A549 (cell line): Measurements from ENCODE around the gene BTBD2. TPM values are rescaled to one million over a fixed set of nuclear protein-coding genes. Genes with fewer than 3 reads are reported as not detected.

ENCODE experiments used
- ATAC-seq, 2 experiments: fragments of 200-7000 bp in 1 of 2; fragments of >200 bp in 1 of 2; cut with Nextera tagmentation in 1 of 2; cut with Tn5 transposase in 1 of 2; 3 replicates each; pipeline versions ENCODE4 v1.8.0 to v1.9.1; 2018 to 2020; ENCODE audit warnings: mild to moderate bottlenecking in 1 of 2, moderate library complexity in 1 of 2
- CTCF ChIA-PET: fragments of 300-600 bp; sonication (Branson Sonifier 250); formaldehyde crosslinking; extraction: SDS; loops from one replicate; lab custom pipeline; 2021; ENCODE audit warnings: antibody characterized with exemption, inconsistent platforms; lab: Yijun Ruan, JAX
- POLR2A ChIA-PET: fragments of 350-600 bp; formaldehyde crosslinking; extraction: SDS; loops from one replicate; lab custom pipeline; 2021; ENCODE audit warnings: antibody characterized with exemption, inconsistent platforms; lab: Yijun Ruan, JAX
- DNase-seq, 2 experiments: peaks; one replicate each; pipeline versions ENCODE4 v3.0.0 to v3.0.0-alpha.2; 2011 to 2016; ENCODE audit warnings: low read depth in 1 of 2, low spot score in 1 of 2
- FAIRE-seq: peaks from 2 replicates; lab custom pipeline; 2011; peaks lifted over from hg19 to GRCh38; lab: Jason Lieb, UNC
- H3K27ac ChIP-seq, 2 experiments: fragments of >200 bp; sonication (Bioruptor Twin); formaldehyde crosslinking; 3 replicates each; pipeline ENCODE4 v1.5.1; 2016 to 2017
- H3K4me1 ChIP-seq: fragments of >200 bp; sonication (Bioruptor Twin); formaldehyde crosslinking; 3 replicates; pipeline ENCODE4 v1.6.1; 2016
- H3K4me2 ChIP-seq: fragments of >200 bp; sonication (Bioruptor Twin); formaldehyde crosslinking; 3 replicates; pipeline ENCODE4 v1.6.1; 2016
- H3K4me3 ChIP-seq: fragments of >200 bp; sonication (Bioruptor Twin); formaldehyde crosslinking; 3 replicates; pipeline ENCODE4 v1.5.1; 2016
- H3K9me3 ChIP-seq: fragments of >200 bp; sonication (Bioruptor Twin); formaldehyde crosslinking; 3 replicates; pipeline ENCODE4 v1.6.1; 2016
- FOSL2 ChIP-seq, 2 experiments: fragments of 450-650 bp in 1 of 2; fragments of >200 bp in 1 of 2; sonication (Bioruptor Twin) in 1 of 2; formaldehyde crosslinking; IDR thresholded peaks; 2 replicates each; pipeline versions ENCODE4 v1.5.0 to v1.6.1; 2016 to 2020; ENCODE audit warnings: mild to moderate bottlenecking in 1 of 2, moderate library complexity in 1 of 2
- GATA3 ChIP-seq: IDR thresholded peaks from 2 replicates; pipeline ENCODE4 v1.6.1; 2012; ENCODE audit warnings: borderline replicate concordance
- JUN ChIP-seq, 2 experiments: fragments of >200 bp; sonication (Bioruptor Twin); formaldehyde crosslinking; IDR thresholded peaks; 2 replicates in 1 of 2; 3 replicates in 1 of 2; pipeline ENCODE4 v1.6.1; 2016 to 2017
- JUNB ChIP-seq: fragments of >200 bp; sonication (Bioruptor Twin); formaldehyde crosslinking; IDR thresholded peaks from 2 replicates; pipeline ENCODE4 v1.6.1; 2016
- NFE2L2 ChIP-seq: fragments of 150-350 bp; conservative IDR thresholded peaks from 2 replicates; pipeline ENCODE4 v1.6.1; 2014; ENCODE audit warnings: low read length
- PHF8 ChIP-seq: fragments of 200-600 bp; sonication (generic); IDR thresholded peaks from 2 replicates; pipeline ENCODE4 v1.6.1; 2016; ENCODE audit warnings: low read depth, mild to moderate bottlenecking, antibody characterized with exemption, moderate library complexity, borderline replicate concordance
- RCOR1 ChIP-seq: fragments of 150-350 bp; IDR thresholded peaks from 2 replicates; pipeline ENCODE4 v1.6.1; 2014; ENCODE audit warnings: antibody characterized with exemption, low read length, low read depth
- RFX5 ChIP-seq: fragments of 450-650 bp; IDR thresholded peaks from 2 replicates; pipeline ENCODE4 v1.7.1; 2014; ENCODE audit warnings: antibody characterized with exemption, mild to moderate bottlenecking, moderate library complexity
- RNF2 ChIP-seq: fragments of 200-600 bp; sonication (generic); IDR thresholded peaks from 2 replicates; pipeline ENCODE4 v1.6.1; 2016; ENCODE audit warnings: low read depth, mild to moderate bottlenecking, antibody characterized with exemption, moderate library complexity, borderline replicate concordance
- ZC3H11A ChIP-seq: fragments of 450-650 bp; IDR thresholded peaks from 2 replicates; pipeline ENCODE4 v1.6.1; 2014; ENCODE audit warnings: antibody characterized with exemption, mild to moderate bottlenecking
- ZFP36 ChIP-seq: fragments of 450-650 bp; IDR thresholded peaks from 2 replicates; pipeline ENCODE4 v1.6.1; 2014; ENCODE audit warnings: borderline replicate concordance; ENCODE audit not compliant: partially characterized antibody
- ZSCAN20 ChIP-seq: fragments of 250-450 bp; sonication (Bioruptor Pico); IDR thresholded peaks from 2 replicates; pipeline ENCODE4 v1.8.0; 2022; ENCODE audit warnings: mild to moderate bottlenecking, moderate library complexity
- WGBS: methylation state at CpG from one replicate; pipeline ENCODE4 v1.1.6; 2017; ENCODE audit errors: missing lambda C conversion rate; 5-methylcytosine and 5-hydroxymethylcytosine counted together
- polyA plus RNA-seq, 4 experiments: library from polyadenylated mRNA; depleted of rRNA in 3 of 4; stranded (reverse); fragments of >200 nt; fragmentation: RNase III in 1 of 4; extraction: RNeasy Plus Mini Kit Qiagen cat#74134 plus additional on column Dnase treatment in 1 of 4; gene quantifications; 2 replicates in 3 of 4; 3 replicates in 1 of 4; pipeline ENCODE4 v1.2.3, GENCODE V29; 2011 to 2017
- TF ChIP-seq, protein P1 (sequence below): fragments of 200-600 bp; sonication (generic); IDR thresholded peaks from 2 replicates; pipeline ENCODE4 v1.6.1; 2016; ENCODE audit warnings: antibody characterized with exemption, mild to moderate bottlenecking, moderate library complexity
- TF ChIP-seq, protein P2 (sequence below): fragments of >200 bp; sonication (Bioruptor Twin); formaldehyde crosslinking; IDR thresholded peaks from 3 replicates; pipeline ENCODE4 v1.5.1; 2016

The BTBD2 gene
- polyA plus RNA-seq, 2 of the 4 experiments (the other 2 are of a cell fraction): 16.3 to 29.6 TPM

DNA sequence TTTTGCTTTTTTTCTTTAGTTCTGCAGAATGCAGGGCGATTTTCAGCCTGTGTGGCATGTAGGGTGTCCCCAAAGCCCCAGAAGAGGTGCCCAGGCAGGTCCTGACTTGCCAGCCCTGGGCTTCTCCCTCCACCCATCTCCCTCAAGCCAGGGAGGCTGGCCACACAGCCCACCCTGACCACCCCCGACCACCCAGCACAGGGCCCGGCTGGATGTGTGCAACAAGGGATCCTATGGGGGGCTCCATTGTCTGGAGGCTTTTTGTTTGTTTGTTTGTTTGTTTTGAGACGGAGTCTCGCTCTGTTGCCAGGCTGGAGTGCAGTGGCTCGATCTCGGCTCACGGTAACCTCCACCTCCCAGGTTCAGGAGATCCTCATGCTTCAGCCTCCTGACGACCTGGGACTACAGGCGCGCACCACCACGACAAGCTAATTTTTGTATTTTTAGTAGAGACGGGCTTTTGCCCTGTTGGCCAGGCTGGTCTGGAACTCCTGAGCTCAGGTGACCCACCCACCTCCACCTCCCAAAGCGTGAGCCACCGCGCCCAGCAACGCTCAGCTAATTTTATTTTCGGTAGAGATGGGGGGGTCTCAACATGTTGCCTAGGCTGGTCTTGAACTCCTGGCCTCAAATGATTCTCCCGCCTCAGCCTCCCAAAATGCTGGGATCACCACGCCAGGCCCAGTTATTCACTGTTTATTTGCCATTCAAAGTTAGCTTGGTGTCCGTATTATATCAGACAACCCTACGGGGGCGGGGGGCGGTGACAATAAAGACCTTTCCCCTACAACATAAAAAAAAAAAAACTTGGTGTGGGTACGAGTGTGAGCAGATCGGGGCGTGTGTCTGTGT, 43.3 kb upstream of the BTBD2 start:
- no peak for TF ChIP-seq JUNB
- TF ChIP-seq ZFP36: no peak
- no peak for TF ChIP-seq RCOR1
- TF ChIP-seq FOSL2 (IDR thresholded peaks at IDR 0.05): no peak
- no peak for TF ChIP-seq FOSL2 (CRISPR knock-in tag; IDR thresholded peaks at IDR 0.05)
- TF ChIP-seq RFX5: no peak
- no peak for TF ChIP-seq JUN (IDR thresholded peaks at IDR 0.05)
- no peak for TF ChIP-seq ZC3H11A
- no peak for TF ChIP-seq NFE2L2
- TF ChIP-seq, protein P1, sequence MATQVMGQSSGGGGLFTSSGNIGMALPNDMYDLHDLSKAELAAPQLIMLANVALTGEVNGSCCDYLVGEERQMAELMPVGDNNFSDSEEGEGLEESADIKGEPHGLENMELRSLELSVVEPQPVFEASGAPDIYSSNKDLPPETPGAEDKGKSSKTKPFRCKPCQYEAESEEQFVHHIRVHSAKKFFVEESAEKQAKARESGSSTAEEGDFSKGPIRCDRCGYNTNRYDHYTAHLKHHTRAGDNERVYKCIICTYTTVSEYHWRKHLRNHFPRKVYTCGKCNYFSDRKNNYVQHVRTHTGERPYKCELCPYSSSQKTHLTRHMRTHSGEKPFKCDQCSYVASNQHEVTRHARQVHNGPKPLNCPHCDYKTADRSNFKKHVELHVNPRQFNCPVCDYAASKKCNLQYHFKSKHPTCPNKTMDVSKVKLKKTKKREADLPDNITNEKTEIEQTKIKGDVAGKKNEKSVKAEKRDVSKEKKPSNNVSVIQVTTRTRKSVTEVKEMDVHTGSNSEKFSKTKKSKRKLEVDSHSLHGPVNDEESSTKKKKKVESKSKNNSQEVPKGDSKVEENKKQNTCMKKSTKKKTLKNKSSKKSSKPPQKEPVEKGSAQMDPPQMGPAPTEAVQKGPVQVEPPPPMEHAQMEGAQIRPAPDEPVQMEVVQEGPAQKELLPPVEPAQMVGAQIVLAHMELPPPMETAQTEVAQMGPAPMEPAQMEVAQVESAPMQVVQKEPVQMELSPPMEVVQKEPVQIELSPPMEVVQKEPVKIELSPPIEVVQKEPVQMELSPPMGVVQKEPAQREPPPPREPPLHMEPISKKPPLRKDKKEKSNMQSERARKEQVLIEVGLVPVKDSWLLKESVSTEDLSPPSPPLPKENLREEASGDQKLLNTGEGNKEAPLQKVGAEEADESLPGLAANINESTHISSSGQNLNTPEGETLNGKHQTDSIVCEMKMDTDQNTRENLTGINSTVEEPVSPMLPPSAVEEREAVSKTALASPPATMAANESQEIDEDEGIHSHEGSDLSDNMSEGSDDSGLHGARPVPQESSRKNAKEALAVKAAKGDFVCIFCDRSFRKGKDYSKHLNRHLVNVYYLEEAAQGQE: no peak
- TF ChIP-seq GATA3: no peak
- ATAC-seq (no peak), DNase-seq (no peak), FAIRE-seq (no peak)
- H3K27ac ChIP-seq: peak overlapping the region; percentile 99 to 100
- WGBS: 67% methylated on average over 25 of the region's 27 CpGs
- no peaks in the 10 kb centered on the region for H3K9me3 ChIP-seq
- peak overlapping the region; percentile 99 for H3K4me2 ChIP-seq
- POLR2A ChIA-PET: interaction anchor here (0.9 to 2.8 kb wide), 3 partner anchors 17 to 26 kb away, joined by 3 to 13 read pairs (median 6); no protein-coding TSS in a partner anchor
- H3K4me3 ChIP-seq: 0 out of 3 replicates have a peak overlapping the region, but pooled peaks have one; percentile 16
- CTCF ChIA-PET: interaction anchor here (0.6 to 3.8 kb wide), 4 partner anchors 10 to 130 kb away, joined by 3 to 24 read pairs (median 4); no protein-coding TSS in a partner anchor
- H3K4me1 ChIP-seq: peaks cover 63% of the 10 kb centered on the region

- no peak for ATAC-seq
- DNase-seq: no peak
- H3K9me3 ChIP-seq: no peaks in the 10 kb centered on the region
- CTCF ChIA-PET: interaction anchor here (0.8 to 3.8 kb wide), 5 partner anchors 11 to 129 kb away, joined by 3 to 24 read pairs (median 3); no protein-coding TSS in a partner anchor
- H3K27ac ChIP-seq: peak overlapping the region; percentile 99 to 100
- WGBS: 79% methylated on average over 7 of the region's 23 CpGs
- POLR2A ChIA-PET: no interaction called here
- no peak for FAIRE-seq
- H3K4me1 ChIP-seq: peaks cover 63% of the 10 kb centered on the region
- TF ChIP-seq RNF2 (no peak), ZSCAN20 (CRISPR knock-in tag) (no peak), PHF8 (no peak)
- TF ChIP-seq, protein P2, sequence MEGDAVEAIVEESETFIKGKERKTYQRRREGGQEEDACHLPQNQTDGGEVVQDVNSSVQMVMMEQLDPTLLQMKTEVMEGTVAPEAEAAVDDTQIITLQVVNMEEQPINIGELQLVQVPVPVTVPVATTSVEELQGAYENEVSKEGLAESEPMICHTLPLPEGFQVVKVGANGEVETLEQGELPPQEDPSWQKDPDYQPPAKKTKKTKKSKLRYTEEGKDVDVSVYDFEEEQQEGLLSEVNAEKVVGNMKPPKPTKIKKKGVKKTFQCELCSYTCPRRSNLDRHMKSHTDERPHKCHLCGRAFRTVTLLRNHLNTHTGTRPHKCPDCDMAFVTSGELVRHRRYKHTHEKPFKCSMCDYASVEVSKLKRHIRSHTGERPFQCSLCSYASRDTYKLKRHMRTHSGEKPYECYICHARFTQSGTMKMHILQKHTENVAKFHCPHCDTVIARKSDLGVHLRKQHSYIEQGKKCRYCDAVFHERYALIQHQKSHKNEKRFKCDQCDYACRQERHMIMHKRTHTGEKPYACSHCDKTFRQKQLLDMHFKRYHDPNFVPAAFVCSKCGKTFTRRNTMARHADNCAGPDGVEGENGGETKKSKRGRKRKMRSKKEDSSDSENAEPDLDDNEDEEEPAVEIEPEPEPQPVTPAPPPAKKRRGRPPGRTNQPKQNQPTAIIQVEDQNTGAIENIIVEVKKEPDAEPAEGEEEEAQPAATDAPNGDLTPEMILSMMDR: no peak
- no peak overlapping the region for H3K4me3 ChIP-seq
- H3K4me2 ChIP-seq: peak overlapping the region; percentile 100; the same call in 2 of the 3 replicates
Measured at GRCh38 chr19:2057484-2058469, 42.3 kb upstream of the BTBD2 start.
